ENCODE measurements around the gene PARP6. TPM values are rescaled to one million over a fixed set of nuclear protein-coding genes. Genes with fewer than 3 reads are reported as not detected.
A peak's percentile ranks its signal among the peaks of the same experiment; 100 is the strongest.

The PARP6 gene
- total and polyA plus RNA-seq, 9 of the 15 experiments (the other 6 are each of a cell fraction or from before 2014, with no cell fraction given) = 14.8 to 83.2 (median 28.3) TPM

DNA sequence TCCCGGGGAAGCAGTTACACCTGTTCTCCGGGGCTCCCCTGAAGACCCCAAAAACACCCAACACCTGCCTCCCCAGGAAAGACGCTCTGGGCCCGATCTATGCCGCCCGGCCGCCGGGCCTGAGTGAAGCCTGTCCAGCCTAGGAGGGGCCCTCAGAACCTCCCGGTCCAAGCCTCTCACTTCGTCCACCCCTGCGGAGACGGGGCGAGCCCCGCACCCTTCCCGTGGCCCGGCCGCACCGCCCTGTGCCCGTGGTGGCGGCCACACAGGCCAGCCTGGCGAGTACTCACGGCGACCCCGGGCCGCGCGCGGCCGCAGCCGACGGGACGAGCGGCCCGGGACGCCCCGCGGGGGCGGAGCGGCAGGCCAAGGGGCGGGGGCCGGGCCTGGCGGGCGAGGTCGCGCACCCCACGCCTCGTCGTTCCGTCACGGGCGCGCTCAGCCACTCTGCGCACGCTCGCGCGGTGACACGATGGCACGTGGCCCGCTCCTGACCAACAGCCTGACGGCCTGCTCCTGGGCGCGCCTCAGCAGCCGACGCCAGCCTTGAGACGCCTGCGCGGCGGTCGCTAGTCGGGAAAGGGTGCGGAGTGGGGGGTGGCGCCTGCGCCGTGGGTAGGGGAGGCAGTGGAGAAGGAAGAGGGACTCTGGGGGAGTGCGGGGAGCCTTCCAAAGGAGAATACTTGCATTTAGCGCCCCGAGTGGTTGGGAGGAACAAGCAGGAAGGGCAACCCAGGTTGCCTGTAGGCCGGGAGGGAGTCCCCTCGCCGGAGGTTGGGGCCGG, at the start of gene PARP6 (continued):
- no peak for TF ChIP-seq POLR3A (IDR thresholded peaks at IDR 0.05; ENCODE audit: borderline replicate concordance, extremely low read depth, insufficient read depth, insufficient read length)
- TF ChIP-seq NFE2L1 (tag; IDR thresholded peaks at IDR 0.05; ENCODE audit: borderline replicate concordance, low read depth) = no peak
- TF ChIP-seq, protein P1, sequence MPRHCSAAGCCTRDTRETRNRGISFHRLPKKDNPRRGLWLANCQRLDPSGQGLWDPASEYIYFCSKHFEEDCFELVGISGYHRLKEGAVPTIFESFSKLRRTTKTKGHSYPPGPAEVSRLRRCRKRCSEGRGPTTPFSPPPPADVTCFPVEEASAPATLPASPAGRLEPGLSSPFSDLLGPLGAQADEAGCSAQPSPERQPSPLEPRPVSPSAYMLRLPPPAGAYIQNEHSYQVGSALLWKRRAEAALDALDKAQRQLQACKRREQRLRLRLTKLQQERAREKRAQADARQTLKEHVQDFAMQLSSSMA (CRISPR knock-in tag; IDR thresholded peaks at IDR 0.05) = no peak
- TF ChIP-seq NRF1 (conservative IDR thresholded peaks at IDR 0.05 in 1 of 2, IDR thresholded peaks at IDR 0.05 in 1 of 2) = peak; percentile 99
- TF ChIP-seq CBX3 (IDR thresholded peaks at IDR 0.05; ENCODE audit: borderline replicate concordance in 1 of 2, low read length in 2 of 2) = peak in 1 of 2 experiments; percentile 56; a peak in 1 of 3 replicates
- no peak for TF ChIP-seq ARNT (IDR thresholded peaks at IDR 0.05)
- no peak for TF ChIP-seq LARP7 (IDR thresholded peaks at IDR 0.05)
- TF ChIP-seq ZC3H11A (IDR thresholded peaks at IDR 0.05; ENCODE audit: low read depth, low read length) = no peak
- TF ChIP-seq, protein P2, sequence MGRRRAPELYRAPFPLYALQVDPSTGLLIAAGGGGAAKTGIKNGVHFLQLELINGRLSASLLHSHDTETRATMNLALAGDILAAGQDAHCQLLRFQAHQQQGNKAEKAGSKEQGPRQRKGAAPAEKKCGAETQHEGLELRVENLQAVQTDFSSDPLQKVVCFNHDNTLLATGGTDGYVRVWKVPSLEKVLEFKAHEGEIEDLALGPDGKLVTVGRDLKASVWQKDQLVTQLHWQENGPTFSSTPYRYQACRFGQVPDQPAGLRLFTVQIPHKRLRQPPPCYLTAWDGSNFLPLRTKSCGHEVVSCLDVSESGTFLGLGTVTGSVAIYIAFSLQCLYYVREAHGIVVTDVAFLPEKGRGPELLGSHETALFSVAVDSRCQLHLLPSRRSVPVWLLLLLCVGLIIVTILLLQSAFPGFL (CRISPR knock-in tag; IDR thresholded peaks at IDR 0.05) = no peak
- no peak for TF ChIP-seq MYNN (IDR thresholded peaks at IDR 0.05)
- TF ChIP-seq MYNN (CRISPR knock-in tag; IDR thresholded peaks at IDR 0.05) = no peak
- TF ChIP-seq MXI1 (IDR thresholded peaks at IDR 0.05; ENCODE audit: low read depth, low read length) = no peak
- no peak for TF ChIP-seq ZNF134 (CRISPR knock-in tag; conservative IDR thresholded peaks at IDR 0.05)
- TF ChIP-seq, protein P3, sequence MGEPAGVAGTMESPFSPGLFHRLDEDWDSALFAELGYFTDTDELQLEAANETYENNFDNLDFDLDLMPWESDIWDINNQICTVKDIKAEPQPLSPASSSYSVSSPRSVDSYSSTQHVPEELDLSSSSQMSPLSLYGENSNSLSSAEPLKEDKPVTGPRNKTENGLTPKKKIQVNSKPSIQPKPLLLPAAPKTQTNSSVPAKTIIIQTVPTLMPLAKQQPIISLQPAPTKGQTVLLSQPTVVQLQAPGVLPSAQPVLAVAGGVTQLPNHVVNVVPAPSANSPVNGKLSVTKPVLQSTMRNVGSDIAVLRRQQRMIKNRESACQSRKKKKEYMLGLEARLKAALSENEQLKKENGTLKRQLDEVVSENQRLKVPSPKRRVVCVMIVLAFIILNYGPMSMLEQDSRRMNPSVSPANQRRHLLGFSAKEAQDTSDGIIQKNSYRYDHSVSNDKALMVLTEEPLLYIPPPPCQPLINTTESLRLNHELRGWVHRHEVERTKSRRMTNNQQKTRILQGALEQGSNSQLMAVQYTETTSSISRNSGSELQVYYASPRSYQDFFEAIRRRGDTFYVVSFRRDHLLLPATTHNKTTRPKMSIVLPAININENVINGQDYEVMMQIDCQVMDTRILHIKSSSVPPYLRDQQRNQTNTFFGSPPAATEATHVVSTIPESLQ (CRISPR knock-in tag; IDR thresholded peaks at IDR 0.05) = peak; percentile 85; the same call in 1 of the 2 replicates
- peak in 1 of 2 experiments; percentile 62; a peak in 2 of 4 replicates for TF ChIP-seq FOXK2 (conservative IDR thresholded peaks at IDR 0.05 in 1 of 2, IDR thresholded peaks at IDR 0.05 in 1 of 2; ENCODE audit: low read depth in 2 of 2)
- TF ChIP-seq, protein P4, sequence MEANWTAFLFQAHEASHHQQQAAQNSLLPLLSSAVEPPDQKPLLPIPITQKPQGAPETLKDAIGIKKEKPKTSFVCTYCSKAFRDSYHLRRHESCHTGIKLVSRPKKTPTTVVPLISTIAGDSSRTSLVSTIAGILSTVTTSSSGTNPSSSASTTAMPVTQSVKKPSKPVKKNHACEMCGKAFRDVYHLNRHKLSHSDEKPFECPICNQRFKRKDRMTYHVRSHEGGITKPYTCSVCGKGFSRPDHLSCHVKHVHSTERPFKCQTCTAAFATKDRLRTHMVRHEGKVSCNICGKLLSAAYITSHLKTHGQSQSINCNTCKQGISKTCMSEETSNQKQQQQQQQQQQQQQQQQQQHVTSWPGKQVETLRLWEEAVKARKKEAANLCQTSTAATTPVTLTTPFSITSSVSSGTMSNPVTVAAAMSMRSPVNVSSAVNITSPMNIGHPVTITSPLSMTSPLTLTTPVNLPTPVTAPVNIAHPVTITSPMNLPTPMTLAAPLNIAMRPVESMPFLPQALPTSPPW (CRISPR knock-in tag; IDR thresholded peaks at IDR 0.05) = peak; percentile 93
- TF ChIP-seq SMAD4 (CRISPR knock-in tag; conservative IDR thresholded peaks at IDR 0.05) = 0 out of 2 replicates have a peak, but pooled peaks have one; percentile 53
- TF ChIP-seq, protein P5, sequence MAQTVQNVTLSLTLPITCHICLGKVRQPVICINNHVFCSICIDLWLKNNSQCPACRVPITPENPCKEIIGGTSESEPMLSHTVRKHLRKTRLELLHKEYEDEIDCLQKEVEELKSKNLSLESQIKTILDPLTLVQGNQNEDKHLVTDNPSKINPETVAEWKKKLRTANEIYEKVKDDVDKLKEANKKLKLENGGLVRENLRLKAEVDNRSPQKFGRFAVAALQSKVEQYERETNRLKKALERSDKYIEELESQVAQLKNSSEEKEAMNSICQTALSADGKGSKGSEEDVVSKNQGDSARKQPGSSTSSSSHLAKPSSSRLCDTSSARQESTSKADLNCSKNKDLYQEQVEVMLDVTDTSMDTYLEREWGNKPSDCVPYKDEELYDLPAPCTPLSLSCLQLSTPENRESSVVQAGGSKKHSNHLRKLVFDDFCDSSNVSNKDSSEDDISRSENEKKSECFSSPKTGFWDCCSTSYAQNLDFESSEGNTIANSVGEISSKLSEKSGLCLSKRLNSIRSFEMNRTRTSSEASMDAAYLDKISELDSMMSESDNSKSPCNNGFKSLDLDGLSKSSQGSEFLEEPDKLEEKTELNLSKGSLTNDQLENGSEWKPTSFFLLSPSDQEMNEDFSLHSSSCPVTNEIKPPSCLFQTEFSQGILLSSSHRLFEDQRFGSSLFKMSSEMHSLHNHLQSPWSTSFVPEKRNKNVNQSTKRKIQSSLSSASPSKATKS (CRISPR knock-in tag; IDR thresholded peaks at IDR 0.05) = no peak
